ENCODE data around the gene ELAVL1. TPM values are rescaled to one million over a fixed set of nuclear protein-coding genes. Genes with fewer than 3 reads are reported as not detected.

ELAVL1 gene
- total RNA-seq (2014; rRNA removed; shearing (Covaris generic)) (118 and 143 TPM in 2 replicates), polyA plus RNA-seq (2016; fragmentation: Nextera tagmentation; extraction: Ambion mirVana) (74.1 and 81.6 TPM in 2 replicates)
- long read RNA-seq, full-length matches to known transcripts, result 125 of 147 reads
- long read RNA-seq, partial matches to known transcripts, result 14 of 147 reads
- long read RNA-seq, other reads (novel, unspliced or antisense), result 8 of 147 reads

GRCh38 chr19:8005534-8006256 lies at the start of gene ELAVL1:
TSS of gene ELAVL1 (minus strand) at chr19:8005641. CDS start at chr19:7991815, 13,826 bp downstream.
- Histone ChIP-seq H3K4me2 (peak within 1 kb of the TSS; percentile 99), H3K27ac (ENCODE audit: low read depth) (peak within 1 kb of the TSS; percentile 79), H3F3A (replicated peaks; ENCODE audit: low read depth) (peaks cover 20% of the 10 kb centered on the region), H3K27me3 (ENCODE audit: insufficient read depth) (no peaks in the 10 kb centered on the region), H2AFZ (peak within 1 kb of the TSS; percentile 93), H3K4me3 (peak within 1 kb of the TSS; percentile 90), H3K36me3 (ENCODE audit: insufficient read depth) (no peaks in the 10 kb centered on the region), H3K9me2 (ENCODE audit: insufficient read depth) (no peaks in the 10 kb centered on the region), H3K79me2 (replicated peaks; ENCODE audit: insufficient read depth) (peaks cover 47% of the 10 kb centered on the region), H3K4me1 (ENCODE audit: insufficient read depth) (peaks cover 20% of the 10 kb centered on the region), H4K20me1 (replicated peaks; ENCODE audit: insufficient read depth) (peaks cover 33% of the 10 kb centered on the region)
- peaks cover 17% of the 10 kb centered on the region for H3K27me3 Mint-ChIP-seq (ENCODE audit: insufficient read depth, low read depth, poor library complexity)
- peak within 1 kb of the TSS; percentile 94 for H3K27ac Mint-ChIP-seq
- peak; percentile 72 for ATAC-seq
- TF ChIP-seq CREB1 (CRISPR knock-in tag; IDR thresholded peaks at IDR 0.05; ENCODE audit: low read depth), result peak; percentile 86
- peak; percentile 69 for TF ChIP-seq POLR2AphosphoS5 (IDR thresholded peaks at IDR 0.05; ENCODE audit: low read depth)
- TF ChIP-seq REST (IDR thresholded peaks at IDR 0.05; ENCODE audit: unreplicated experiment), result no peak
- H3K4me1 Mint-ChIP-seq, result peaks cover 32% of the 10 kb centered on the region
- H3K9me3 Mint-ChIP-seq, result no peaks in the 10 kb centered on the region; the same call in 2 of the 3 replicates
- peak within 1 kb of the TSS; percentile 99 for H3K4me3 Mint-ChIP-seq
- peaks cover 25% of the 10 kb centered on the region for H3K36me3 Mint-ChIP-seq (ENCODE audit: low read depth)
- DNase-seq (ENCODE audit: low spot score), result peak; percentile 93

- H3K4me2 ChIP-seq, result no peak overlapping the region
- DNase-seq (ENCODE audit: low spot score), result no peak
- H3K36me3 Mint-ChIP-seq (ENCODE audit: low read depth), result no peaks in the 10 kb centered on the region
- H3K27ac ChIP-seq (ENCODE audit: low read depth), result no peak overlapping the region
- H3K27me3 ChIP-seq (ENCODE audit: insufficient read depth), result peaks cover 4% of the 10 kb centered on the region; the same call in 1 of the 2 replicates
- peak overlapping the region; percentile 72; the same call in 1 of the 2 replicates for H2AFZ ChIP-seq
- 0 out of 2 replicates have a peak, but pooled peaks cover 3% of the 10 kb centered on the region for H3F3A ChIP-seq (replicated peaks; ENCODE audit: low read depth)
- no peaks in the 10 kb centered on the region for H3K36me3 ChIP-seq (ENCODE audit: insufficient read depth)
- no peaks in the 10 kb centered on the region for H3K9me2 ChIP-seq (ENCODE audit: insufficient read depth)
- no peaks in the 10 kb centered on the region for H3K9me3 Mint-ChIP-seq
- ATAC-seq, result no peak
- H3K4me3 Mint-ChIP-seq, result no peak overlapping the region
- no peaks in the 10 kb centered on the region for H4K20me1 ChIP-seq (replicated peaks; ENCODE audit: insufficient read depth)
- H3K4me1 Mint-ChIP-seq, result peaks cover 18% of the 10 kb centered on the region
- H3K4me1 ChIP-seq (ENCODE audit: insufficient read depth), result peaks cover 8% of the 10 kb centered on the region
- H3K4me3 ChIP-seq, result no peak overlapping the region
- H3K27me3 Mint-ChIP-seq (ENCODE audit: insufficient read depth, low read depth, poor library complexity), result peaks cover 29% of the 10 kb centered on the region
- no peaks in the 10 kb centered on the region for H3K79me2 ChIP-seq (replicated peaks; ENCODE audit: insufficient read depth)
- no peak overlapping the region for H3K27ac Mint-ChIP-seq
- no peak for TF ChIP-seq STAT1 (IDR thresholded peaks at IDR 0.05; ENCODE audit: unreplicated experiment)
- TF ChIP-seq, protein P1, sequence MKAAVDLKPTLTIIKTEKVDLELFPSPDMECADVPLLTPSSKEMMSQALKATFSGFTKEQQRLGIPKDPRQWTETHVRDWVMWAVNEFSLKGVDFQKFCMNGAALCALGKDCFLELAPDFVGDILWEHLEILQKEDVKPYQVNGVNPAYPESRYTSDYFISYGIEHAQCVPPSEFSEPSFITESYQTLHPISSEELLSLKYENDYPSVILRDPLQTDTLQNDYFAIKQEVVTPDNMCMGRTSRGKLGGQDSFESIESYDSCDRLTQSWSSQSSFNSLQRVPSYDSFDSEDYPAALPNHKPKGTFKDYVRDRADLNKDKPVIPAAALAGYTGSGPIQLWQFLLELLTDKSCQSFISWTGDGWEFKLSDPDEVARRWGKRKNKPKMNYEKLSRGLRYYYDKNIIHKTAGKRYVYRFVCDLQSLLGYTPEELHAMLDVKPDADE (IDR thresholded peaks at IDR 0.05), result no peak
- TF ChIP-seq JUNB (IDR thresholded peaks at IDR 0.05; ENCODE audit: unreplicated experiment), result no peak
- TF ChIP-seq CREB1 (CRISPR knock-in tag; IDR thresholded peaks at IDR 0.05; ENCODE audit: low read depth), result no peak
- TF ChIP-seq EZH2 (IDR thresholded peaks at IDR 0.05; ENCODE audit: low read depth, unreplicated experiment), result no peak
- no peak for TF ChIP-seq ZNF331 (CRISPR knock-in tag; IDR thresholded peaks at IDR 0.05; ENCODE audit: low read depth)
- TF ChIP-seq, protein P2, sequence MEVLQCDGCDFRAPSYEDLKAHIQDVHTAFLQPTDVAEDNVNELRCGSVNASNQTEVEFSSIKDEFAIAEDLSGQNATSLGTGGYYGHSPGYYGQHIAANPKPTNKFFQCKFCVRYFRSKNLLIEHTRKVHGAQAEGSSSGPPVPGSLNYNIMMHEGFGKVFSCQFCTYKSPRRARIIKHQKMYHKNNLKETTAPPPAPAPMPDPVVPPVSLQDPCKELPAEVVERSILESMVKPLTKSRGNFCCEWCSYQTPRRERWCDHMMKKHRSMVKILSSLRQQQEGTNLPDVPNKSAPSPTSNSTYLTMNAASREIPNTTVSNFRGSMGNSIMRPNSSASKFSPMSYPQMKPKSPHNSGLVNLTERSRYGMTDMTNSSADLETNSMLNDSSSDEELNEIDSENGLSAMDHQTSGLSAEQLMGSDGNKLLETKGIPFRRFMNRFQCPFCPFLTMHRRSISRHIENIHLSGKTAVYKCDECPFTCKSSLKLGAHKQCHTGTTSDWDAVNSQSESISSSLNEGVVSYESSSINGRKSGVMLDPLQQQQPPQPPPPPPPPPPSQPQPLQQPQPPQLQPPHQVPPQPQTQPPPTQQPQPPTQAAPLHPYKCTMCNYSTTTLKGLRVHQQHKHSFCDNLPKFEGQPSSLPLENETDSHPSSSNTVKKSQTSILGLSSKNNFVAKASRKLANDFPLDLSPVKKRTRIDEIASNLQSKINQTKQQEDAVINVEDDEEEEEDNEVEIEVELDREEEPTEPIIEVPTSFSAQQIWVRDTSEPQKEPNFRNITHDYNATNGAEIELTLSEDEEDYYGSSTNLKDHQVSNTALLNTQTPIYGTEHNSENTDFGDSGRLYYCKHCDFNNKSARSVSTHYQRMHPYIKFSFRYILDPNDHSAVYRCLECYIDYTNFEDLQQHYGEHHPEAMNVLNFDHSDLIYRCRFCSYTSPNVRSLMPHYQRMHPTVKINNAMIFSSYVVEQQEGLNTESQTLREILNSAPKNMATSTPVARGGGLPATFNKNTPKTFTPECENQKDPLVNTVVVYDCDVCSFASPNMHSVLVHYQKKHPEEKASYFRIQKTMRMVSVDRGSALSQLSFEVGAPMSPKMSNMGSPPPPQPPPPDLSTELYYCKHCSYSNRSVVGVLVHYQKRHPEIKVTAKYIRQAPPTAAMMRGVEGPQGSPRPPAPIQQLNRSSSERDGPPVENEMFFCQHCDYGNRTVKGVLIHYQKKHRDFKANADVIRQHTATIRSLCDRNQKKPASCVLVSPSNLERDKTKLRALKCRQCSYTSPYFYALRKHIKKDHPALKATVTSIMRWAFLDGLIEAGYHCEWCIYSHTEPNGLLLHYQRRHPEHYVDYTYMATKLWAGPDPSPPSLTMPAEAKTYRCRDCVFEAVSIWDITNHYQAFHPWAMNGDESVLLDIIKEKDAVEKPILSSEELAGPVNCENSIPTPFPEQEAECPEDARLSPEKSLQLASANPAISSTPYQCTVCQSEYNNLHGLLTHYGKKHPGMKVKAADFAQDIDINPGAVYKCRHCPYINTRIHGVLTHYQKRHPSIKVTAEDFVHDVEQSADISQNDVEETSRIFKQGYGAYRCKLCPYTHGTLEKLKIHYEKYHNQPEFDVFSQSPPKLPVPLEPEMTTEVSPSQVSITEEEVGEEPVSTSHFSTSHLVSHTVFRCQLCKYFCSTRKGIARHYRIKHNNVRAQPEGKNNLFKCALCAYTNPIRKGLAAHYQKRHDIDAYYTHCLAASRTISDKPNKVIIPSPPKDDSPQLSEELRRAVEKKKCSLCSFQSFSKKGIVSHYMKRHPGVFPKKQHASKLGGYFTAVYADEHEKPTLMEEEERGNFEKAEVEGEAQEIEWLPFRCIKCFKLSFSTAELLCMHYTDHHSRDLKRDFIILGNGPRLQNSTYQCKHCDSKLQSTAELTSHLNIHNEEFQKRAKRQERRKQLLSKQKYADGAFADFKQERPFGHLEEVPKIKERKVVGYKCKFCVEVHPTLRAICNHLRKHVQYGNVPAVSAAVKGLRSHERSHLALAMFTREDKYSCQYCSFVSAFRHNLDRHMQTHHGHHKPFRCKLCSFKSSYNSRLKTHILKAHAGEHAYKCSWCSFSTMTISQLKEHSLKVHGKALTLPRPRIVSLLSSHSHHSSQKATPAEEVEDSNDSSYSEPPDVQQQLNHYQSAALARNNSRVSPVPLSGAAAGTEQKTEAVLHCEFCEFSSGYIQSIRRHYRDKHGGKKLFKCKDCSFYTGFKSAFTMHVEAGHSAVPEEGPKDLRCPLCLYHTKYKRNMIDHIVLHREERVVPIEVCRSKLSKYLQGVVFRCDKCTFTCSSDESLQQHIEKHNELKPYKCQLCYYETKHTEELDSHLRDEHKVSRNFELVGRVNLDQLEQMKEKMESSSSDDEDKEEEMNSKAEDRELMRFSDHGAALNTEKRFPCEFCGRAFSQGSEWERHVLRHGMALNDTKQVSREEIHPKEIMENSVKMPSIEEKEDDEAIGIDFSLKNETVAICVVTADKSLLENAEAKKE (CRISPR knock-in tag; IDR thresholded peaks at IDR 0.05), result no peak
These were observed 48.7 kb upstream of the ELAVL1 start for GRCh38 chr19:8054169-8054568.
